ENCODE results near the gene SPAG9.

GRCh38 chr17:51103451-51103850 lies 17.2 kb downstream of the SPAG9 start:
- TF ChIP-seq CTCF (IDR thresholded peaks at IDR 0.05; ENCODE audit: borderline replicate concordance, extremely low read depth, low read length, poor library complexity, severe bottlenecking) (no peak), EZH2 (IDR thresholded peaks at IDR 0.05; ENCODE audit: borderline replicate concordance, low read depth, low read length, severe bottlenecking) (no peak)

All from DND-41 (cell line).